8988T (cell line): ENCODE data around the gene GAS1.

ENCODE experiments used
- DNase-seq: peaks from one replicate; pipeline ENCODE4 v3.0.0; 2011

Gene GAS1

GRCh38 chr9:86921151-86921923, 26.0 kb downstream of the GAS1 start:
- no peak for DNase-seq

GRCh38 chr9:86918556-86918955, 28.8 kb downstream of the GAS1 start:
- no peak for DNase-seq

GRCh38 chr9:86912210-86912609, 35.1 kb downstream of the GAS1 start:
- no peak for DNase-seq

- no peak for DNase-seq
These were observed 37.9 kb downstream of the GAS1 start for GRCh38 chr9:86909388-86909787.

GRCh38 chr9:86908261-86908660, 39.0 kb downstream of the GAS1 start:
- no peak for DNase-seq

GRCh38 chr9:86907346-86907745, 40.0 kb downstream of the GAS1 start:
- no peak for DNase-seq

- DNase-seq = no peak
These were observed 43.6 kb downstream of the GAS1 start for GRCh38 chr9:86903734-86904085.

GRCh38 chr9:86902991-86903733, 44.1 kb downstream of the GAS1 start:
- DNase-seq = no peak

GRCh38 chr9:86902586-86902985, 44.7 kb downstream of the GAS1 start:
- DNase-seq = no peak

- DNase-seq = no peak
These were observed 45.1 kb downstream of the GAS1 start for GRCh38 chr9:86902176-86902575.

GRCh38 chr9:86901511-86901910, 45.8 kb downstream of the GAS1 start:
- no peak for DNase-seq
